ENCODE results near the gene HOXA11.

Gene HOXA11

DNA sequence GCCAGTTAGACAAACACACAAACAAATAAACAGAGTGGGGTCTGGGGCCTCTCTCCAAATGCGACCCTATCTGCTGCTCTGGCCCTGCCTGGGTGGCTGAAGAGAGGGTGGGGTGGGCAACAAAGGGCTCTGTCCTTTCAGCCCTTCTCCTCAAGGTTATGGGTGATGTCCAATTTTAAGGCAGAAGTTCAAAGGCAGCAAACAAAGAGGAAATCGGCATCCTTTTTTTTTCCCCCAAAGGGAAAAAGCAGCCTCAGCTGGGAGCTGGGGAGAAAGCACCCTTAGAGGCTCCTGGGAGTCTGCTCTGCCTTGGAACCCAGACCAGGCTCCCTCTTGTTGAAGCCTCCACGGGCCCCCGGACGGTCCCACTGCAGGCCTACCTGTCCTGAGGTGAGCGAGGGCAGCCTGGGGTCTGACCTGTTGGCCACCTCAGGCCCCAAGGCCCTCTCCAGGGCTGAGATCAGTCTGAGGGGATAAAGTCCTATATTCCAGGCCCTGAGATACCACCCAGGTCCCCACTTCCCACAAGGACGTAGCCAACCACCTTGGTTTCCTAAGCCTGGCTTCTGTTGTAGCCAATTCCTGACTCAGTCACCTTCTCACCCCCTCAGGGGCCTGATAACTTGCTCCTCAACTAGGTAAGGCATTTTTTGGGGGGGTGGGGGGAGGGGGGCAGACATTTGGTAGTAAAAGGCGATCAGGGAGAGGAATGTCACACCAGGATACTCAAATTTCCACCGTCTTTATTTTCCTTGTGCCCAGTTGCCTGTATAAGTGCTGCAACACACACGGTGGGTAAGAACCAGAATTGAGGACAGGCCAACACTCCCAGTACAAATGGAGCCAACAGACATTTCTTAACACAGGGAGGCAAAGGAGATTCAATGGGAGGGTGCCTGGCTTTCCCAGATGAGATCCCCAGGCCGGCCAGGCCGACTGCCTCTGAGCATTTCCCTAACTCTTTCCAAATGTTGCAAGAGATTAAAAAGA lies 4.3 kb downstream of the HOXA11 start:
- no peak for DNase-seq (ENCODE audit: low spot score)

DNA sequence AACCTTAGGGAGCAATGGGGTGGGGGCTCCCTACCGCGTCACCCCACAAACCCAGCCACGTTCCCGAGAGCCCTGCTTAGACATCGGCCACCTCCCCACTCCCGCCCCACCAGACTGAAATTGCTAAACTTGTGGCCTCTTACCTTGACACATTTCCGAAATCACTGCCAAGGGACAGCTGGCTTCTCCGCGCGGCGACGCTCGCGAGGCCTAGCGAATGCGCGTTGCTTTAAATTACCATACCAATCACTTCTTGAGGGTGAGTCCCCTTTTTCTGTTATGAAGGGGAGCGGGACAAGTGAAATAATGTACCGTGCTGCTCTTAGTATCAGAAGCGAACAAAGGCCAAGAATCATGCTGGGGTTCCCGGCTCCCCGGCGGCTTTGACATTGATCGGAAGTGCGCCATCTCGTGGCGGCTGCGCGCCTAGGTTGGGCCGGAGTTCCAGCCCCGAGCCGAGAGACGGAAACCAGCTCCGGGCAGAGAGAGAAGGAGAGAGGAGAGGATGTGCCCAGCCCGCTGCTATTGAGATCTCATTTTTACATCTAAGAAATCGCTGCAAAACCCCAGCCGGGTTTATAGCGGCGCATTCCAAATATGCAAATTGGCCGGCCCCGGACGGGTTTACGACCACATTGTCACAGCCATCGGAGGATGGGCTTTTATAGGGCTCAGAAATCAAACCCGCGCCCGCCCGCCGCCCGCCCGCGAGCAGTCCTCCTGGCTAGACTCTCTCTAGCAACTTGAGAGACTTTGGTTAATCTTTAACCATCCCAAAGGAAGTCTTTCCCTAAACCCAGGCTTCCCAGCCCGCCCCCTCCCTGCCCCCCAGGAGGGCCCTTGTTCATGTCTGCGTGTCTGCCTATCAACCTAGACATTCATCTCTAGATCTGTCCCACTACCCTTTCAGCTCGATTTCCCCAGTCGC lies 5.3 kb downstream of the HOXA11 start:
- peak; percentile 28 for DNase-seq (ENCODE audit: low spot score)

DNA sequence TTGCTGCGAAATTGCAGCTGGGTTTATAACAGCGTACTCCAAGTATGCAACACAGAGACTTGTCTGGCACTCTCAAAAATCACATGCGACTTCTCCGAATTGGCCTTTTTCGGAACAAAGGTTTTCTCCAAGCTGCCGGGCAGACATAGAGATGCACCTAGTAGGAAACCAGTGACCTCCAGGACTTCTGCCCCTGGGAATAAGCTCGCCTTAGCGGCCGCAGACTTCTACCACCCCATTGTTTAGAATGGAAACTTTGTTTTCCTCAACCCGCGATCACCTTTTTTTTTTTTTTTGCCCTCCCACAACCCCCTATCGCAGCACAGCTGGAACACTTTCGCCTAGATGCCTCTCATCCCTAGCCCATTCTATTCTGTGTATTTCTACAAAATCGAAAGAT lies 6.0 kb downstream of the HOXA11 start:
- DNase-seq (ENCODE audit: low spot score): no peak

DNA sequence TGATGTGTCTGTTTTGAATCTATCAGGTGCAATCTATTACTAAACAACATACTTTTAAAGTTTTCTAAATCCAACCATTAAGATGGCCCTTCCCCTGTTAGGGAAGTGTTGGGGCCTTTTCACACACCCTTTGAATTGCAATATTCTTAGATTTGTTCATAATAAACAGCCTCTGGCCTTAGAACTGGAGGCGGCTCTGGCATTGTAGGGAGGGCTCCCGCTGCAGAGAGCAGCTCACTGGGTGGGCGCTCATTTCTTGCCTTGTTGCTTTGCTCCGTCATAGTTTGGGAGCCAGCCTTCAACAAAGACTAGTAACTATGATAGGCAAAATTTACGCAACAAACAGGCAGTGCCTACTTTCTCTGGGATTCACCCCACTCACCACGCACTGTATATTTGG lies 6.7 kb downstream of the HOXA11 start:
- DNase-seq (ENCODE audit: low spot score): no peak

DNA sequence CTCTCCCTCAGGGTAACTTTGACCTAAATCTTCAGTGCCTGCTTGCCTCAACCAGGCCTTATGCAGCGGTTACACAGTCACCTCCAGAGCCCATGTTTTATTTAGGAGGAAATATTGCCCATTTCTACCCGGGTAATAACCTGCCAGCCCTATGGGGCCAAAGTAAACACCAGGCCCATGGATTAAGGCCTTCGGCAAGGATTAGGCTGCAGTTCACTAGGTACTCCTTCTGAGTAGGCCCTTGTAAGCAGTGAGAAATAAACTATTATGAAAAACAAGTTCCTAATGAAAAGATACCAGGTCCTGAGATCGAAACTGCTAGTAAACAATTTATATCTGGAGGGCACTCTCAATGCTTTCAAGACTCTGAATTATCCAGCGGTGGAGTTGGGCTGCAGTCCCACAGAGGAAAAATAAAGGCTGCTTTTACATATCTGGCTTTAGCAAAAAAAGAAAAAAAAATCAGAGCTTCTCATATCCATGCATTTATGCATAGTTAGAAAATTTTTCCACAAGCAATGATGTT lies 7.2 kb downstream of the HOXA11 start:
- no peak for DNase-seq (ENCODE audit: low spot score)

DNA sequence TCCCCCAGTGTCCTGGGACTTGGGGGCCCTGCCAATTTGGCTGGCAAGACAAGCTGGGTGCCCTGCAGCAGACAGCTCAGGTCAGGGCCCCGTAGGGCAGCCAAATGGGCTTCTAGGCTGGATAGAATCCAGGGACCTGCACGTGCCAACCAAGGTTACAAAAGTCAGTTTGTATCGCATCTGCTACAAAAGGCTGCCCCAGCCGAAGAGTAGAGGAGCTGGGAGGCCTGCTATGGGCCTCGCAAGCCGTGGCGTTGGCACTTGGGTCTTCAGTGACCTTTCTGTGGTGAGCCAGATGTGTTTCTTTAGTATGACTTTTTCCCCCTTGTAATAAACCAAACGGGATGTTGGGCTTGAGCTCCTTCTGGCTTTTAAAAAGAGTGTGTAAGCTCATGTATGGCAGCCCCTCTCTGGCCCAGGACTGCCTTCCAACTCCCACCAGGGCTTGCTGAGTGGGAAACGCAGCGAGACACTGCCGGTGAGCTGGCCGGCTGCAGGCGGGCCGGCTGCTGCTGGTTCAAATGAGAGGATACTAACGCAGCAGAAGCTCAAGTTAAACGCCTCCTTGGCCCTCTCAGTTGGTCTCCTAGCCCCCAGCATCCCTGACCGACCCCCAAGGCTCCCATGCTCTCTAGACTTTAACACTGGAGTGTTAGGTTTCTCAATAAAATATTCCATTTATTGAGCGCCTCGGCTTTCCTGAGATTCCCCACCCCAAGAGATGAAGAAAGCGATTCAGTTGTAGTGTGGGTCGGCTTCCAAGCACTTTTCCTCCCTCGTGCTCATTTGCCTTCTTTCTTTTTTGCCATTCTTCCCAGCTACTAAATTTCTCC lies 7.9 kb downstream of the HOXA11 start:
- no peak for DNase-seq (ENCODE audit: low spot score)

DNA sequence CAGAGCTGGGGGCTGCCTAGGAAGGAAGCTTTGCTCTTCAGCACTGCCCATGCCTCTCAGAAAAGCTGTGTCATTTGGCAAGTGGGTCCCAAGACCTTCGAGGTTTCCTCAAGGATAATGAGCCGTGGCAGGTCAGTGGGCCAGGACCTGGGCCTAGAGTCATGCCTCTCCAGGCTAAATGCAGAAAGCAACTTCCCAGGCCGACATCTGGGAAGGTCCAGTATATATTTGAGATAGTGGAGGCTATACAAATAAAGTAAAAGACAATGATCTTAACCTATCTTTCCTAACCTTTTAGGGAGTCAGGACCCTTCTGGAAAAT lies 8.5 kb downstream of the HOXA11 start:
- no peak for DNase-seq (ENCODE audit: low spot score)

DNA sequence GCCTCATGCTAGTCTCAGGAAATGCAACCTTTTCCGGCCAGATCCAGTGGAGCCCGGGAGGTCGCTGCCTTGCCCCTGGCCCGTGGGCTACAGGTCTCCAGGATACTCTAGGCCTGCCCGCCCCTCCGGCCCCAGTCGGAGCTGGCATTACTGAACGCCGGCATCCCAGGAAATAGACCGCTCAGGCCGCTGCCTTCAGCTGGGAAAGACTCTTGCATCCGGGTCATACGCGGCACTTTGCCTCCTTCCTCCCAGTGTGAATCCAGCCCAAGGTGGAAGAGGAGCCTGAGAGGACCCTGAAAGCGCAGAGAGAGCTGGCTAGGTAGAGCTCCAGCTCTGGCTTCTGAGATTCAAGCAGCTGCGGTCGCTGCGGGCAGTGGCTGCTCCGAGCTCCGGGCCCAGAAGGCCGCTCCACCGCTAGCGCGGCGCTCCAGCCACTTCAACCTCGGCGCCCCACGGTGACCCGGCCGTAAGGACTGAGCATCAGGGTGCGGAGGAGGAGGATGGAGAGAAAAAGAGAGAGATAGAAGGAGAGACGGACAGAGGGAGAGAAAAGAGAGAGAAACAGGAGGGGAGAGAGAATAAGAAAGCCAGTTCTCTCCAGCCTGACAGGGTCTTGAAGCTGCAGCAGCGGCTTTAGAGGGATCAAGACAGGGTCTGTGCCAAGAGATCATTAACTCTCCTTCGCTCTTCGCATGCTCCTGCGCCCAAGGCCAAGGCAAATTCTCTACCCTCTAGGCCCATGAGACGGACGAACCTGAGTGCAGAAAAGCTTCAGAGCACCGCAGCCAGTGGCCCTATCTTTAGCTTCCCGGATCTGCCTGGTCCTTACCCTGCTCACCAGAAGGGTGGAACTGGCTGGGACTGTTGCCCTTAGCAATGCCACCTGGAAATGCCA lies 9.2 kb downstream of the HOXA11 start:
- DNase-seq (ENCODE audit: low spot score): no peak

DNA sequence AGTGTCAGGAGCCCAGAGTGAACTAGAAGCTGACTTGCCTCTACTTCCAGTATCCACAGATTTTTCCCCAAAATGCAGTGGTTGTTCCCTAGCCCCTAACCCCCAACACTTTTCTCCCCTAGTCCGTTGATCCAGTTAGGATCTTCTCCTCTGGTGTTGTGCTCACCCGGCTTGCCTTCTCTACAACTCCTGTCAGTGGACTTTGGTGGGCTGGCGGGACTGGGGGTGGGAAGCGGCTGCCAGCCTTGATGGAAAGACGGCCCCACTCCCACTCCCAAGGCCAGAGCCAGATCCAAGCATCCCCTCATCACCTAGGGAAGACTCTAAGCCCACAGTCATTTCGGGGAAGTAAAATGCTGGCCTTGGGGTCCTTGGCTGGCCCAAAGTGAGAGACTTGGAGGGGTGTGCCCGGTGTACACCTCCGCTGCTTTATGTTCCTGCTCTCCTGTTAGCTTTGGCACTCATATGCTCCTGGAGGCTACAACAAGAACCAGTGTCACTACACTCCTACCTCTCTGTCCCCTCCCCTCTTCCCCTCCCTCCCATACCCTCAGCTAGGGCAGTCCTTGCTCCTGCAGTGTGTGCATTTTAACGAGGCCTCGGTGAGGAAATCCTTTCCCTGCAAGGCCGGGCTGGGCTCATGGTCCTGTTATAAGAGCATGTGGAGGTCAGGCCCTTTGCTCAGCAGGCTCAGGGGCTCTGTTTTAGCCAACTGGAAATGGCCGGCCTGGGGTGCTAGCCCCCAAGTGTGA lies 10.0 kb downstream of the HOXA11 start:
- no peak for DNase-seq (ENCODE audit: low spot score)

DNA sequence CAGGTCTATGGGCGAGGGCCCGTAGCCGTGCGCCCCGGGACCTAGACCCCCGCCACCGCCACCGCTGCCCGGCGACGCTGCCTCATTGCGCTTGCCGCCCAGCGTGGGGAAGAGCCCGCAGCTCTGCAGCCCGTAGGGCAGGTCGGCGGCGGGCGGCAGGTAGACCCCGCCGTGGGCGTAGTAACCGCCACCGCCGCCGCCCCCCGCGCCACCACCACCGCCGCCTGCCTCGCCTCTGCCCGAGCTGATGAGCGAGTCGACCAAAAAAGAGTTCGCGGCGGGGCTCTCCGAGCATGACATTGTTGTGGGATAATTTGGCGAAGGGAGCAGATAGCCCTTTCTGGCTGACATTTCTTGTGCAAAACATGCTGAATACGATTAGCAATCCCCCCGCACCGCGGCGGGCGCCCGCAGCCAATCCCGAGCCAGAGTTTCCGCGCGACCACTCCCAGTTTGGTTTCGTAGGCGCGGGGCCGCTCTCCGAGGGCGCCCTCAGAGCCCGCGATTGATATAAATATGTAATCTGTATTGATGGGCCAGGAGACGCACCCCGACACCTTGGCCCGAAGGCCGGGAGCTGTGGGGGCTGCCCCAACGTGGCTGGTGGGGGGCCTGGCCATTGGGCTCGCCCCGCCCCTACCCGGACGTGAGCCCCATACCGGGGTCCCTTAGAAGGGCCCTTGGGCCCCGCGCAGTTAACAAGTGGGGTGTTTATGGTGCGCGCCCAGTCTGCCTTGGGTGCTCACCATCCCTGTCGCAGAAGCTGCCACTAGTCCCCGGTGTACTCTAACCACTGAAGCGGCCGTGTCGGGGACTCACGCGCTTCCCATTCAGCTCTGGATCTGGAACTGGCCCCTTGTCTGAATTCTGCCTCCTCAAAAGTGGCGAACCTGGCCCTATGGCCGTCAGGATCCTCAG lies 10.8 kb downstream of the HOXA11 start, which contains the start of gene HOXA10:
Gene HOXA10, minus strand, starts transcription at position 365 of the 918 bp plus-strand sequence. Its CDS starts 14 bp downstream, at position 351.
- DNase-seq (ENCODE audit: low spot score): no peak

DNA sequence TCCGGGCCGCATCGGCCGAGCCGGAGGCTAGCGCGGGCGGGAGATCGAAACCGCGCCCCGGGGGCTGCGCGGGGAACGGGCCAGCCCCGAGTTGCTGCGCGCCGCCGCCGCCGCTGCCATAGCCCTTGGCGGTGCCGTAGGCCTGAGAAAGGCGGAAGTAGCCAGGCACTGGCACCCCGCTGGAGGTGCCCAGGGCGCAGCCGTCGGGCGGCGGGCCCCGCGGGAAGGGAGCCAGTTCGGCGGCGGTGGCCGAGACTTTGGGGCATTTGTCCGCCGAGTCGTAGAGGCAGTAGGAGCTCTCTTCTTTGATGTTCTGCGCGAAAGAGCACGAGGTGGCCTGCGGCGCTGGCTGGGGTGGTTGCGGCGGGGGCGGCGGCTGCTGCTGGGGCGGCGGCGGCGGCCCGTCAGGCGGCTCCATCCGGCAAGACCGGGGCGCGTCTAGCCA lies 11.5 kb downstream of the HOXA11 start:
- DNase-seq (ENCODE audit: low spot score): no peak

DNA sequence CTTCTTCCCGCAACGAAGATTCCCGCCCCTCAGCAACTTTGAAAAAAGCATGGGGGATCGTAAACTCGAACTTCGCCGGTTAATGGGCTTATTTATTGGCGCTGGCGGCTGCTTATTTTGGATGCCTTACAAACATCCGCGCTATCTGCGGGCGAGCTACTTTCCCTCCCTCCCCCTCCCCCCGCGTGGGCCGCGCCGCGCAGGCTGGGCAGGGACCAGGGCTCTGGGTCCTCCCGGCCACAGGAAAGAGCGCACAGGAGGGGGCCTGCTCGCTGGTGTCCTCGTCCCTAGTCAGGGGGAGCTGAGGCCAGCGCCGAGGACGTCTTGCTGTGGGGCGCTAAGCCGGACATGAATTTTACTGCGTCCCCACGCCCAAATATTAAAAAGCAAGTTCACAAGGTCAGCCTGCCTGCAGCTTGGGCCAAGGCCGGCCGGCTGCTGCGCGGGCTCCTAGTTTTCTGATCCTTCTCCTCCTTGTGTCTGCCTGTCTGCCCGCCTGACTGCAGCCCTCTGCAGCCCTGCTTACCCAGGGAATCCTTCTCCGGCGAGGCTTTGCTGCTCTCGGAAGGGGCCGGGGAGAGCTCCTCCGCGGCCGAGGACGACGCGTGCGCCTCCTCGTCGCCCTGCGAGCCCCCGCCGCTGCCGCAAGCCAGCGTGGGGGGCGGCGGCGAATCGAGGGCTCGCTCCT lies 12.1 kb downstream of the HOXA11 start:
- no peak for DNase-seq (ENCODE audit: low spot score)

DNA sequence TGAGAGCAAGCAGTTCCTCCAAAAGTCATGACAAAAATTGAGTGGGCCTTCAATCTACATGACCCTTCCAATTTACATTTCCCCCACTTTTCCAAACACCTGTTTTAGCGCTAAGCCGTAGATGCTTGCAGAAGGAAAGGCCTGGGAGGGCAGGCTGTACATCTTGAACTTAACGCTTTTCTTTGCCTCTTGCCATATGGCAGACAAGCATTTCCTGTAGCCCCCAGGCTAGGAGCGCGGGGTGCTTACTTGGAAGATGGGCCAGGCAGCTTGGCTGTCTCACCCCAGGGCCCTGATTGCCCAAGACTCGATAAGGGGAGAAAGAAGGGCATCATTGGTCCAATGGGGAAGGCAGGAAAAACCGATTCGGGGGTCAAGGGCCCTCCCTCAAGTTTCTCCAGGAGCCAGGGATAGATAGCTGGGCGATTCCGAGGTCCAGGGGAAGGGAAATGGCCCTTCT lies 12.7 kb downstream of the HOXA11 start:
- no peak for DNase-seq (ENCODE audit: low spot score)

DNA sequence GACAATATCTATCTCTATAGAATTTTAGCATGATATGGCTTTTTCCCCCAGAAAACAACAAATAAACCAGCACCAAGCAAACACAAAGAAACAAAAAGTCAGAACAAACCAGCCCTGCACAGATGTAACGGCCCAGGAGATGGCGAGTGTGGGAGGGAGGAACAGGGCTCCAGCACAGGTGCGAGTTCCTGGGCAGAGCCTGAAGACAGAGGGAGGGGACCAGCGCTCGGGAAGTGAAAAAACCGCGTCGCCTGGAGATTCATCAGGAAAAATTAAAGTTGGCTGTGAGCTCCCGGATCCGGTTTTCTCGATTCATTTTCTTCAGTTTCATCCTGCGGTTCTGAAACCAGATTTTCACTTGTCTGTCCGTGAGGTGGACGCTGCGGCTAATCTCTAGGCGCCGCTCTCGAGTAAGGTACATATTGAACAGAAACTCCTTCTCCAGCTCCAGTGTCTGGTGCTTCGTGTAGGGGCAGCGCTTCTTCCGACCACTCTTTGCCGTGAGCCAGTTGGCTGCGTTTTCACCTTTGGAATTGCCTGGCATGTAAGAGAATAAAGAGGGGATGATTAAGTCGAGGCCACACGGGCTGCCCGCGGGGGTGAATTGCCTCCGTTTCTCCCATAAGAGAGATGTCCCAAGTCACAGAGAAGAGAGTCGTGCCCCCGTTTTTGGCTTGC lies 13.3 kb downstream of the HOXA11 start:
- DNase-seq (ENCODE audit: low spot score): no peak

DNA sequence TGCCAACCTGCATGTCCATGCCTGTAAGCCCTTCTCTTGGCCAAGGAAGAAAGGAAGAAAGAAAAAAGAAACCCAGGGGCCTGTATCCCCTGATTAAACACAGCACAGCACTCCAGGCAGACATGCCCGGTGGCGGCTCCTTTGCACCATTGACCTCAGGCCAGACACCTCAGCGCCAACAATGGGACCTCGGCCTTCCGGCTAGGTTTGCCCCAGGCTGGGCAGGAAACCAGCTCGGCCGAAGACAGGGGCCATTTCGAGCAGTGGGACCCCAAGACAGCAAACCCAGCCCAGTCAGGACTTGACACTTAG lies 13.8 kb downstream of the HOXA11 start:
- DNase-seq (ENCODE audit: low spot score): no peak

DNA sequence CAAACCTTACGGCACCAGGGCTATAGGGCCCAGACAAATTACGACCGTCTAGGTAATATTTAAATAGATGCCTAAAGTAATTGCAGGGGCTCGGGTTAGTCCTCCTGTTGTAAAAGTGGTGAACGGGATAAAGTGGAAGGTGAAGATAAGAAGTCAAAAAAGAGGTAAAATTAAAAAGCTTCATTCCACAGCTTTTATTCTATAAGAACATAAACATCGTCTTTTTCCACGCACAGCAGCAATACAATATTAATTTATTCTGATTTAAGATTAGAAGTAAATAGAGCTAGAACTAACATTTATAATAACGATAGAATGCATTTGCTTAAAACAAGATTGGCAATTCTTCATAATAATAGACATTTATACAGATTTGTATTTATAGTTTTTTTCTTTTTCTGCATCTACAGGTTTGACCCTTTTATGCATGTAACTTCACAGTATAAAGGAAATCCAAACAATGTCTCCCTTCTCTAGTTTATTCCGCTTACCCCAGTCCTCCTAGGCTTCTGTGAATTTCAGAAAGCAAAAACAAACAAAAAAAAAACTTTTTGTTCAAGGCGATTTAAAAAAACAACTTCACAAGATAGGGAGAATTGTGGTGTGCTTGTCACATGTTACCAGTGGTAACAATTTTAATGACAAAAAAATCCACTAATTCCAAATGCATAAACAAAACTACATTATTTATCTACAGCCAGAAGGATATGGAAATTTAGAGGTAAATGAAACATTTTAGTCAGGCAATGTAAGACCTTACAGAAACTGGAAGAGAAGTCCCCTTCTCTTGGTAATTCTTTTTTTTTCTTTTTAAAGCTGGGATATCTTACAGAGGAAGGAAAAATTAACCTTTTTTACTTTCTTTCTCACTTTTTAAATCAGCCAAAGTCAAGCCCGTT lies 14.4 kb downstream of the HOXA11 start:
- DNase-seq (ENCODE audit: low spot score): no peak
